Adipocyte (in vitro differentiated cells): ENCODE data around the gene SMAD3.
A peak's percentile ranks its signal among the peaks of the same experiment; 100 is the strongest.

Experiments
- DNase-seq: peaks from one replicate; pipeline ENCODE4 v3.0.0-alpha.2; 2015; ENCODE audit warnings: low read depth
- H3K27me3 ChIP-seq: replicated peaks from 2 replicates; pipeline ENCODE4 v1.7.0; 2013; ENCODE audit warnings: mild to moderate bottlenecking, low read length, moderate library complexity; ENCODE audit not compliant: control insufficient read depth, insufficient read depth
- H3K36me3 ChIP-seq: 2 replicates; pipeline ENCODE4 v1.7.0; 2013; ENCODE audit warnings: low read length, mild to moderate bottlenecking, moderate library complexity; ENCODE audit not compliant: control insufficient read depth, insufficient read depth, severe bottlenecking
- H3K4me1 ChIP-seq: 2 replicates; pipeline ENCODE4 v1.7.0; 2013; ENCODE audit warnings: mild to moderate bottlenecking, low read length, moderate library complexity; ENCODE audit not compliant: control insufficient read depth, insufficient read depth
- H3K4me3 ChIP-seq: 2 replicates; pipeline ENCODE4 v1.7.0; 2013; ENCODE audit warnings: mild to moderate bottlenecking, low read length, moderate library complexity
- H3K9ac ChIP-seq: 2 replicates; pipeline ENCODE4 v1.7.0; 2013; ENCODE audit warnings: mild to moderate bottlenecking, low read length, moderate library complexity
- H3K9me3 ChIP-seq: 2 replicates; pipeline ENCODE4 v1.7.0; 2013; ENCODE audit warnings: mild to moderate bottlenecking, low read length, moderate library complexity; ENCODE audit not compliant: control insufficient read depth

The SMAD3 gene

DNA sequence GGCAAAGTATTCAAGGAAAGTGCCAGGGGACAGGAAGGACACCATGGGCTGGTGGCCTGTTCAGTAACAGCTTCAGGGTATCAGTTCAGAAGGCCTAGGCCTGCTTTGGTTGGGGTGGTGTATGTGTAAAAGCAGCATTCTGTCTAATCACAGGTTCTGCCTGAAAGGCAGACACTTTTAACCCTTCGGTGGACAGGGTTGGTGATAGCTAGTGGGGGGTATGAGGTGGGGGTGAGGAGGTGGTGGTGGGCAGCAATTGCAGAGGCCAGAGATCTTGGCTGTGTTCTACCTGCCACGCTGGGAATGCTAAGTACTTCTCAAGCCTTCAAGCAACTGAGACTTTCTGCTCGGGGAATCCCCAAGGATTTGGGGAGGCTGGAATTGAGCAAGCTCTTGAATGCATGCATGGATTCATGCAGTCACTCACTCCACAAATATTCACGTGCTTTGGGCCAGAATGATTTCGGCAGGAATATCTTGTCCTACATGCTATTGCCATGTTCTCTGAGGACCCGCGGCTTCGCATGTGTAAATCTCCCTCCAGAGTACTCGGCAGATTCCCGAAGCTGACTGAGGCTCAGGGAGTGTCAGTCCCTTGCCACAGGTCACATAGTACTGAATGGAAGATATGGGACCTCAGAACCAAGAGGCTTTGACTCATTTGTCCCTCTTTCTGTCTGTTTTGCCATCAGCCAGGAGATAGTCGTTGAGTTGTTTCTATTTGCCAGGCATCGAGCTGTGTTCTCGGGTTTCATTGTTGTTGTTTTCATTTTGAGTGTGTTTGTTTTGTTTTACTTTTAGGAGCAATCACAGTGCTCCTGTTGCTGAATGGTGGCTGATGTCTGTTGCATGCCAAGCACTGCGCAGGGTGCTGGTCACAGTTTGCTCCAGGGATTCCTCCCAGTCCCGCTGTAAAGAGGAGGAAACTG, 65.5 kb downstream of the SMAD3 start:
- Histone ChIP-seq H3K4me3 (peak overlapping the region; percentile 59), H3K27me3 (no peaks in the 10 kb centered on the region), H3K9ac (peak overlapping the region; percentile 75), H3K9me3 (no peaks in the 10 kb centered on the region), H3K4me1 (peaks cover 84% of the 10 kb centered on the region), H3K36me3 (peaks cover 5% of the 10 kb centered on the region)
- peak; percentile 55 for DNase-seq

DNA sequence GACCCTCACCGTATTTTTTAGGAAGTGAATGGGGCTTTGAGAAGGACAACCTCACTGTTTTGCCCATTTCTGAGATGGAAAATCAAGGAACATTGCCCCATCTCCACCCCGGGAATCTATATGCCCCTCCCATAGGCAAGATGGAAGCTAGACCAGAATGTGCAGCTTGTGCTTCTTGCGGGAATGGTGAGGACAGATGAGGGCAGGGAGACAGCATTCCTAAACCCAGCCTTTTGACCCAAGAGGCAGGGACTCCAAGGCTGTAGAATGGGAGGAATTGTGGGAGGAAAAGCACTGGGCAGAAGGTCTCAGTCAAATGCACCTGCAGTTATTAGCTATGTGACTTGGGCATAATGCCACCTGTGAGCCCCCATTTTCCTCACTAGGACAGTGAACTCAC, 66.9 kb downstream of the SMAD3 start:
- no peaks in the 10 kb centered on the region for H3K27me3 ChIP-seq
- H3K9me3 ChIP-seq = no peaks in the 10 kb centered on the region
- no peak for DNase-seq
- peak overlapping the region; percentile 11 for H3K9ac ChIP-seq
- H3K4me1 ChIP-seq = peaks cover 80% of the 10 kb centered on the region
- H3K4me3 ChIP-seq = no peak overlapping the region
- H3K36me3 ChIP-seq = peaks cover 4% of the 10 kb centered on the region

DNA sequence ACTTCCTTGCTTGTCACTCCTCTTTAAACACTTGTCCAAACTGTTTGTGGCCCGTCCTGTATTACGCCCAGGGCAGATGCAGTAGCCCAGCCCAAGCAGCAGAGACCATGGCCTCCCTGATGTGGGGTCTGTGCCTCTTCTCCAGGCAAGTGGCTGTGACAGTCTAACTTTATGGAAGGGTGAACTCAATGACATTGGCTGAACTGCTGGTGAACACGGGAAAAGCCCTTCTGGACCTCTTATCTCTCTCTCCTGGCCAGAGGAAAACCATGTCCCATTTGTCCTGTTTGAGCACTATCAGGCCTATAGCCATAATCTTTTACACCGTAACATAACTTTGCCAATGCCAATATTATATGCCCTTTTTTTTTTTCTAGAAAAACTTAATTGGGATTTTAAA, 67.6 kb downstream of the SMAD3 start:
- Histone ChIP-seq H3K9ac (no peak overlapping the region), H3K9me3 (no peaks in the 10 kb centered on the region), H3K36me3 (no peaks in the 10 kb centered on the region), H3K27me3 (no peaks in the 10 kb centered on the region), H3K4me3 (no peak overlapping the region), H3K4me1 (peaks cover 81% of the 10 kb centered on the region)
- no peak for DNase-seq

- H3K36me3 ChIP-seq = no peaks in the 10 kb centered on the region
- peaks cover 80% of the 10 kb centered on the region for H3K4me1 ChIP-seq
- H3K9ac ChIP-seq = peak overlapping the region; percentile 67
- no peak overlapping the region for H3K4me3 ChIP-seq
- DNase-seq = no peak
- H3K27me3 ChIP-seq = no peaks in the 10 kb centered on the region
- no peaks in the 10 kb centered on the region for H3K9me3 ChIP-seq
Observed at GRCh38 chr15:67133738-67134066, 68.3 kb downstream of the SMAD3 start.

DNA sequence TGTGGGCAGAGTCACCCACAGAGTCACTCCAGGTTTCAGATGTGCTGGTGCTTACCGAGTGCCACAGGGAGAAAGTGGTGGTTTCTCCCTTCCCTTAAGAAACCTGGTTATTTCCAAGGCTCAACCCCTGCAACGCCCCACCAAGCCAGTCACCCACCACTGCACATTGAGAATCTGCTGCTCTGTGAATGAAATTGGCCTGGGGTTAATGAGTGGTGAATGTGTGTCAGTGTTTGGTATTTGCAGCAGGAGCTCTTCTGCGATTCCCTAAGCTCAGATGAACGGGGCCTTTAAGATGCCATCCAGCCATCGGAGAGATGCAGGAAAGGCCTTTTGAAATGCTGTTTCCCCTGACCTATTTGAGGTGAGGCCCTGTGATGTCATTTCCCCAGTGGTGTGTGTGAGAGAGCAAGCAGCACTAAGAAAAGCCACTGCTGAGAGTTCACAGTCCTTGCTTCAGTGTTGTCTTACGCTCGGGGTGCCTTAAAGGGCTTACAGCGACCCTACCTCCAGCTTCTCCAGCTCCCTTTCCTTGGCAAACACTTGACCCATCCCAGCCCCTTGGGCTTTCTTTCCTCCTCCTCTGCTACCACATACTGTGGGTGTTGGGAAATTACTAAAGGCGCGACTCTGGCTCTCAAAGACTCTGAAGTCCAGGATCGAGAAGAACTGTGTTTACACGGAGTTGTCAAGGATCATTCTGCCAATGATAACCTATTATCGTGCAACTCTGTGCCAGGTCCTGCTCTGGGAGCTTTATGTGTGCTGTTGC, 68.9 kb downstream of the SMAD3 start:
- Histone ChIP-seq H3K36me3 (no peaks in the 10 kb centered on the region), H3K4me3 (no peak overlapping the region), H3K9ac (peak overlapping the region; percentile 67), H3K27me3 (no peaks in the 10 kb centered on the region), H3K4me1 (peaks cover 80% of the 10 kb centered on the region), H3K9me3 (no peaks in the 10 kb centered on the region)
- DNase-seq = no peak

DNA sequence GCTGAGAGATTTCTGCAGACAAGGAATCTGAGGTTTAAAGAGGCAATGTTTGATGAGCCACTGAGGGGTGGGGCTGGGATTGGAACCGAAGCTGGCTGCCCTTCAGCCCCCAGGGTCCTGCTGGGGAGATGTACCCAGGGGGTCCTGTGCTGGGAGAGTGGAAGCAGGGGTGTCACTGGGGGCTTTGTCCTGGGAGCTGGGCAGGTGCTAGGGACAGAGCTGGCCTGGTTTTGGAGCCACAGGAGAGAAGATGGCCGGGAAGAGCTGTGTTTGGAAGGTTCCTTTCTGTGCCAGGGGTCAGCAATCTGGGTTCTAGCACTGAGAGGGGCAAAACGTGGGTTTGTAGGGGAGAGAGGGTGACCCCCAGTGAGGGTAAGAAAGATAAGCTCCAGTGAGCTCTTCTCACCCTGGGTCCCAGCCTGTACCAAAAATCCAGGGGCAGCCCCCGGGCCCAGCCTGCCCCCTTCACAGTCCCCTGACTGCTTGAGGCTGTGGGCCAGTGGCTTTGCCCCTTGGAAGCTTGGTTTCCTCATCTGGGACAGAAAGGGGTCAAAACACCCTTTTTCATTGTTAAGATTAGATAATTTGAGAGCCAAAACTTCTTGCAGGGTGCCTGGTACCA, 69.6 kb downstream of the SMAD3 start:
- Histone ChIP-seq H3K9me3 (no peaks in the 10 kb centered on the region), H3K4me1 (peaks cover 84% of the 10 kb centered on the region)

DNA sequence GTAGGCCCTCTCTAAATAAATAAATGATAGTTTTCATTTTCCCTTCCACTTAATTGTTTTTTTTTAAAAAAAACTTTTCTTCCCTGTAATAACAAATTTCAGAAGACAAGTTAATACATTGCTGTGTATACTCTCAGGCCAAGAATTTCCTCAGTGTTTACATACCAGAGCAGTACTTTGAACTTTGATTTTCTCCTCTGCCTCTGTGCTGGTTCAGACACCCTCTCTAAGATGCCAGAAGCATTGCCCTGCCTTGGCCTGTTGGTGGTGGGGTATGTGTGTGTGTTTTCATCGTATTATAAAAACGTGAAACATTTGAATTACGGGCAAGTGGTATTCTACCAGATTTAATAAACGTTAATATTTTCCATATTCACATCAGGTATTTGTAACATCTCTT, 70.1 kb downstream of the SMAD3 start:
- peak overlapping the region; percentile 67 for H3K9ac ChIP-seq
- H3K9me3 ChIP-seq = no peaks in the 10 kb centered on the region
- no peaks in the 10 kb centered on the region for H3K27me3 ChIP-seq
- peaks cover 84% of the 10 kb centered on the region for H3K4me1 ChIP-seq
- H3K36me3 ChIP-seq = no peaks in the 10 kb centered on the region
- peak; percentile 85 for DNase-seq
- H3K4me3 ChIP-seq = no peak overlapping the region

More for the DNA sequence above, 69.6 kb downstream of the SMAD3 start:
- Histone ChIP-seq H3K36me3 (no peaks in the 10 kb centered on the region), H3K27me3 (no peaks in the 10 kb centered on the region), H3K9ac (peak overlapping the region; percentile 67), H3K4me3 (no peak overlapping the region)
- no peak for DNase-seq

GRCh38 chr15:67136802-67137201, 71.4 kb downstream of the SMAD3 start:
- DNase-seq = no peak
- Histone ChIP-seq H3K9me3 (no peaks in the 10 kb centered on the region), H3K4me1 (peaks cover 74% of the 10 kb centered on the region), H3K27me3 (no peaks in the 10 kb centered on the region), H3K9ac (no peak overlapping the region), H3K4me3 (no peak overlapping the region), H3K36me3 (no peaks in the 10 kb centered on the region)

- Histone ChIP-seq H3K9ac (peak overlapping the region; percentile 45), H3K4me3 (peak overlapping the region; percentile 23), H3K36me3 (no peaks in the 10 kb centered on the region), H3K9me3 (no peaks in the 10 kb centered on the region), H3K4me1 (peaks cover 74% of the 10 kb centered on the region), H3K27me3 (no peaks in the 10 kb centered on the region)
- no peak for DNase-seq
Observed at GRCh38 chr15:67137319-67137718, 71.9 kb downstream of the SMAD3 start.

DNA sequence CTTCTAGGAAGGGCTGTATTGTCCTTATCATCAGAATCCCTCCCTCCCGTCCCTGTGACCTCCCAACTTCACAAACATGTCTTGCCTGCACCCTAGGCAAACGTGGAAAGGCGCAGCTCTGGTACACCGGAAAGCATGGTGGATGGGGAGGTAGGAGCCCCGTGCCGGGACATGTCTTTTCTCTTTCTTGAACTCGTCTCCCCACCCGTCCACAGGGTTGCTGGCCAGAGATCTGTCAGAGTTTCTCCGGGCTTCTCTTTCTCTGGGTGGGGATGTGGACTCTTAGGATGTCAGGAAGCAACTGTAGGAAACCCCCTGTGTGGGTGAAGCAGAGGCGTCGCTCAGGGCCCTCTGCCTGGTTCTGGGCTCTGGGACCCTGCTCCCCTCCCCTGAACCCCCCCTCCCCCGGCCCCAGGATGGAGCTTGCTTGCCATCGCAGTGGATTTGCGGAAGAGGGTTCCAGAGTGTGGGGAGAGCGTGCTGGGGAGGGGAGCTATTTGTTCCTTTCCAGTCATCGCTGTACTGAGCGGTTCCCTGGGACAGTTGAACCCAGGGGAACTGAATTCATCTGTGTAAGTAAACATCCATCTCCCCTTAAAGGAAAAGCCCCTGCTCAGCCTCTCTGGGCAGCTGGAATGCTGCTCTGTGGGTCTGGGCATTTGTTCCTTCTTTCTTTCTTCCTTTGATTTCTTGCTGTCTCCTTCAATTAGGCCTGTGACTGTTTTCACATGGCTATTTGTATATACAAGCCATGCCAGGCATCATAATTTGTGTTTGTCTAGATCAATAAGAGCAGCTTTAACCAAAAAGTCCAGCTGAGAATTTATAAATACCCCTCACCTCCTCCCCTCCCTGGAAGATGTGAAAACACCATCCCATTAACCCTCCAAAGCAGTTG, 72.8 kb downstream of the SMAD3 start:
- peak overlapping the region; percentile 54 for H3K4me3 ChIP-seq
- H3K36me3 ChIP-seq = no peaks in the 10 kb centered on the region
- peak overlapping the region; percentile 69 for H3K9ac ChIP-seq
- no peak for DNase-seq
- H3K4me1 ChIP-seq = peaks cover 80% of the 10 kb centered on the region
- H3K27me3 ChIP-seq = no peaks in the 10 kb centered on the region
- no peaks in the 10 kb centered on the region for H3K9me3 ChIP-seq
